ENCODE data around the gene SLC7A9. TPM values are rescaled to one million over a fixed set of nuclear protein-coding genes. Genes with fewer than 3 reads are reported as not detected.

The SLC7A9 gene
- total RNA-seq, 4 donors from 2014 or later: 0.44 TPM; not detected in 3

DNA sequence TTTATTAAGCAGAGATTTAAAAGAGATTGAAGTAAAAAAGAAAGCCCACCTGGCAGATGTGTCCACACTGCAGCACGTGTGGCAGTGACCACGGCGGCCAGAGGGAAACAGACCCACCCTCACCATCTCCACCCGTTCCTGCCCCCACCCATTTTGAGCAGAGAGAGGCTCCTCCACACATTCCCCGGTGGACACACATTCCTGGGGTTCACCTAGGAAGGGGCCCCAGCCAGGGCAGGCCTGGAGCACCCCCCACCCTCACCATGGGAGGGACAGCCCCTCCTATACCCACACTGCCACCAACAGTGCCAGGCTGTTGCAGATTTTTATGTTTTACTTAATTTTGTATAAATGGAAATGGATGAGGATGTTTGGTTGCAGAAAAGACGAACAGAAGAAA, 54.9 kb downstream of the SLC7A9 start:
- H3K9me3 ChIP-seq: no peaks in the 10 kb centered on the region
- H3K4me1 ChIP-seq: no peaks in the 10 kb centered on the region
- no peaks in the 10 kb centered on the region for H3K36me3 ChIP-seq
- intact Hi-C loops (cut with DNase I; ENCODE audit: low total_unique reads): no loop called here
- no peak overlapping the region for H3K4me3 ChIP-seq
- H3K27me3 ChIP-seq: peaks cover 0 to 3% (median 0%) of the 10 kb centered on the region in 3 donors
- ATAC-seq (no peak), DNase-seq (no peak)
- no peak for TF ChIP-seq POLR2A (IDR thresholded peaks at IDR 0.05)
- TF ChIP-seq CTCF (IDR thresholded peaks at IDR 0.05 in 4 of 5, conservative IDR thresholded peaks at IDR 0.05 in 1 of 5): no peak
- in situ Hi-C loops (cut with MboI; ENCODE audit: low sequenced_read_pairs in 4 of 4): no loop called here
- no peak overlapping the region for H3K27ac ChIP-seq

DNA sequence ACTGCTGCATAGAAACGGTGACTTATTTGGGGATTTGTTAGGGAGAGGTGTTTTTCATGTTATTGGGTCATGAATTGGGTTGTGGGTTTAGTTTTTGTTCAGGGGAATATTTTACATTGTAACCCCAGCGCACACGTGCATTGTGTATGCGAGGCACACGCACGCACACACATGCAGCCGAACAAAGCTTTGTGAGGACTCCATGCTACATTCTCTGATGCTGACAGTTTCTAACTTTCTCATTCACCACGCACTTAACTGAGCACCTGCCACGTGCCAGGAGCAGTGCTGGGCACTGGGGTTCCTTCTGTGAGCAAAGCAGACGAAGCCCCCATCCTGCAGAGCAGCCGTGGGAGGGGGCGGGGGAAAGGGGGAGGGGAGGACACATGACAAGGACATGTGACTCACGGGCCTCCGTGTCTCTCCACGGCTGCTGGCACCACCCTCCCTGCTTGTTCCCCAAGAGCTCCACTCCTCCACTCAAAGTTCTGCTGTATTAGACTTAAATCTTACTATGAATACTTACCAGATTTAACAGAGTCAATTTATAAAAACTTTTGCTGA, 55.6 kb downstream of the SLC7A9 start:
- intact Hi-C loops (cut with DNase I; ENCODE audit: low total_unique reads) (no loop called here), in situ Hi-C loops (cut with MboI; ENCODE audit: low sequenced_read_pairs in 4 of 4) (no loop called here)
- no peaks in the 10 kb centered on the region for H3K9me3 ChIP-seq
- DNase-seq (no peak), ATAC-seq (no peak)
- TF ChIP-seq CTCF (IDR thresholded peaks at IDR 0.05 in 4 of 5, conservative IDR thresholded peaks at IDR 0.05 in 1 of 5) (no peak), POLR2A (IDR thresholded peaks at IDR 0.05) (no peak)
- no peak overlapping the region for H3K4me3 ChIP-seq
- no peak overlapping the region for H3K27ac ChIP-seq
- H3K4me1 ChIP-seq: no peaks in the 10 kb centered on the region
- no peaks in the 10 kb centered on the region for H3K36me3 ChIP-seq
- peaks cover 0 to 3% (median 0%) of the 10 kb centered on the region in 3 donors for H3K27me3 ChIP-seq

- intact Hi-C loops (cut with DNase I; ENCODE audit: low total_unique reads) (no loop called here), in situ Hi-C loops (cut with MboI; ENCODE audit: low sequenced_read_pairs in 4 of 4) (no loop called here)
- no peaks in the 10 kb centered on the region for H3K36me3 ChIP-seq
- DNase-seq (no peak), ATAC-seq (no peak)
- H3K27me3 ChIP-seq: peaks cover 0 to 3% (median 0%) of the 10 kb centered on the region in 3 donors
- no peaks in the 10 kb centered on the region for H3K9me3 ChIP-seq
- no peak overlapping the region for H3K27ac ChIP-seq
- H3K4me1 ChIP-seq: no peaks in the 10 kb centered on the region
- H3K4me3 ChIP-seq: no peak overlapping the region
- TF ChIP-seq CTCF (IDR thresholded peaks at IDR 0.05 in 4 of 5, conservative IDR thresholded peaks at IDR 0.05 in 1 of 5): no peak
- no peak for TF ChIP-seq POLR2A (IDR thresholded peaks at IDR 0.05)
Measured at GRCh38 chr19:32812571-32812970, 57.0 kb downstream of the SLC7A9 start.

DNA sequence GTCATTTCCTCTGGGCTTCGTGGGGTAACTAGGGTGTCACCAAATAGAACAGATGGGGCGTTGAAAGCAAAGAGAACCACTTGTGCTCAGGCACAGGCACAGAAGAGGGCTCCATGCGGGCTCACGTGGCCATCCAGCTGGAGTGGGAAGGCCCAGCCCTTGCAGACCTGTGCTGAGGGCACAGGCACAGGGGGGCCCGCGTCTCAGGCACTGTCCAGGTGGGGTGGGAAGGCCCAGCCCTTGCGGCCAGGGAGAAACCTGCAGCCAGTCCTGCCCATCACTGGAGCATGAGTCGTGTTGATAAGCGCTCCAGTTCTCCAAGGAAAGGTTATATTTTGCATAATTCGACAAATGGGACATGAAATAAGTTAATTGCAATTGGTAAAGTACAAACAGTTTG, 57.5 kb downstream of the SLC7A9 start:
- in situ Hi-C loops (cut with MboI; ENCODE audit: low sequenced_read_pairs in 4 of 4): no loop called here
- intact Hi-C loops (cut with DNase I; ENCODE audit: low total_unique reads): no loop called here
- Histone ChIP-seq H3K4me3 (no peak overlapping the region), H3K27ac (no peak overlapping the region), H3K4me1 (no peaks in the 10 kb centered on the region), H3K27me3 (peaks cover 0 to 3% (median 0%) of the 10 kb centered on the region in 3 donors), H3K36me3 (no peaks in the 10 kb centered on the region), H3K9me3 (no peaks in the 10 kb centered on the region)
- no peak for DNase-seq
- no peak for ATAC-seq
- TF ChIP-seq CTCF (IDR thresholded peaks at IDR 0.05 in 4 of 5, conservative IDR thresholded peaks at IDR 0.05 in 1 of 5) (no peak), POLR2A (IDR thresholded peaks at IDR 0.05) (no peak)

DNA sequence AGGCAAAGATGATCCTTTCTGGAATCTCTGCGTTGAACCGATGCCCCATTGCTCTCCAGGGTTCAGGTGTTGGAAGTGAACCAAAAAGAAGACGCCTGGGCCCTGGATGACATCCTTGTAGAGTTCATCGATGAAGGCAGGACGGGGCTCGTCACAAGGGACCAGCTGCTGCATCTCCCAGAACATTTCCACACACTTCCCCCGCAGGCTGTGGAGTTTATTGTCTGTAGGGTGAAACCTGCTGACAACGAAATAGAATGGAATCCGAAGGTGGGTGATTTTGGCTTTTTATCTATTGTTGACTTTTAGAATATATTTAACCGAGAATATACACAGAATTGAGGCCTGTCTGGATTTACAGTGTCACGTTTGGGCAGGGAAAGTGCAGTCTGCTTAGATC, 58.4 kb downstream of the SLC7A9 start:
- TF ChIP-seq POLR2A (IDR thresholded peaks at IDR 0.05): no peak
- TF ChIP-seq CTCF (IDR thresholded peaks at IDR 0.05 in 4 of 5, conservative IDR thresholded peaks at IDR 0.05 in 1 of 5): no peak
- H3K27ac ChIP-seq: no peak overlapping the region
- H3K4me3 ChIP-seq: no peak overlapping the region
- ATAC-seq: no peak
- H3K9me3 ChIP-seq: no peaks in the 10 kb centered on the region
- DNase-seq: no peak
- peaks cover 0 to 3% (median 0%) of the 10 kb centered on the region in 3 donors for H3K27me3 ChIP-seq
- in situ Hi-C loops (cut with MboI; ENCODE audit: low sequenced_read_pairs in 4 of 4) (no loop called here), intact Hi-C loops (cut with DNase I; ENCODE audit: low total_unique reads) (no loop called here)
- no peaks in the 10 kb centered on the region for H3K36me3 ChIP-seq
- no peaks in the 10 kb centered on the region for H3K4me1 ChIP-seq

Measured in gastrocnemius medialis (tissue), 4 donors.